ENCODE results near the gene MRTFB.
"Not testable (repeated sequence)": the region's sequence is repeated elsewhere in the genome, so short reads cannot be mapped to it uniquely, and the experiment has no call there.

DNA sequence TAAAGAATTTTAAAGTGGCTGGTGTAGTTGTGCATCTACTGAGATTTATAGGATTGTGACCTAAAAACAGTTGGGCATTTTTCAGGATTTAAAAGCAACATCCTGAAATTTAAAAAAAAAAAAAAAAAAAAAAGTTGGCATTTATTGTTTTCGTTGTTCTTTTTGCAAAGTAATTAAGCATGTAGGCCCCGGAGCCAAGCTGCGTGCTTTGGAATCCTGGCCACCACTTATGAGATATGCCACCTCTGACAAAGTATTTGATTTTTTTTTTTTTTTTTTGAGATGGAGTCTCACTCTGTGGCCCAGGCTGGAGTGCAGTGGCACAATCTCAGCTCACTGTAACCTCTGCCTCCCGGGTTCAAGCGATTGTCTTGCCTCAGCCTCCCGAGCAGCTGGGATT lies 112.8 kb downstream of the MRTFB start:
- TF ChIP-seq CTCF, POLR2A (IDR thresholded peaks at IDR 0.05): not testable (repeated sequence)

Data from testis (tissue), 2 donors.